Measurements from ENCODE around the gene ITGA11. TPM values are rescaled to one million over a fixed set of nuclear protein-coding genes. Genes with fewer than 3 reads are reported as not detected.

The ITGA11 gene
- total RNA-seq, 2 experiments from 2014 or later, result under 0.01 TPM; not detected in 1

DNA sequence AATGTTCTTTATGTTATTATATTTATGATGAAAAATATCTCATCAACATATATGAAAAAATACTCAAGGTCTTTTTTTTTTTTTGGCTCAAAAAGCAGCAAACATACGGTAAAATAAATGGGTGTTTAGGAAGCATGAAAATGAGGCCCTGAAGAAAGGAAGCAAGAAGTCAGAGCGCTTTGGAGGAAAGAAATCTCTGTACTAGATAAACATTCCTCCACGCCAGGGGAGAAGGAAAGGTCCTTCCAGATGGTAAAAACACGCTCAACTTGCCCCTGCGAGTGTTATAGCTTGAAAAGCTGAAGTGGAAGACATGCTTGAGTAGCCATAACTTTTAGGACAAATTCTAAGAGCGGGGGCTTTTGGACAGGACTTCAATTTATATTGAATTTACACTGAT lies 101.5 kb downstream of the ITGA11 start:
- Histone ChIP-seq H3K9me2 (ENCODE audit: insufficient read depth, low read length) (no peaks in the 10 kb centered on the region), H3K79me2 (ENCODE audit: insufficient read depth, low read depth, low read length) (no peaks in the 10 kb centered on the region), H3K4me1 (ENCODE audit: insufficient read depth, low read length, poor library complexity, severe bottlenecking) (no peaks in the 10 kb centered on the region), H3K36me3 (ENCODE audit: insufficient read depth, low read length) (no peaks in the 10 kb centered on the region), H3K4me3 (ENCODE audit: low read depth, low read length, poor library complexity, severe bottlenecking) (no peak overlapping the region), H4K20me1 (ENCODE audit: insufficient read depth, low read length) (no peaks in the 10 kb centered on the region), H3K27ac (ENCODE audit: low read depth, low read length, poor library complexity, severe bottlenecking) (no peak overlapping the region), H2AFZ (ENCODE audit: low read length) (no peak overlapping the region), H3K4me2 (ENCODE audit: low read length) (no peak overlapping the region), H3K9me3 (ENCODE audit: low read length) (no peaks in the 10 kb centered on the region)
- CTCF ChIA-PET (ENCODE audit: unreplicated experiment), result no interaction called here
- no peak for DNase-seq (ENCODE audit: low spot score)
- no TSS peak for BruUV-seq (replicated peaks)
- intact Hi-C loops (cut with micrococcal nuclease; ENCODE audit: unreplicated experiment), result no loop called here
- TF ChIP-seq EZH2phosphoT487 (IDR thresholded peaks at IDR 0.05; ENCODE audit: borderline replicate concordance, low read depth, low read length), result no peak
- TF ChIP-seq, protein P1, sequence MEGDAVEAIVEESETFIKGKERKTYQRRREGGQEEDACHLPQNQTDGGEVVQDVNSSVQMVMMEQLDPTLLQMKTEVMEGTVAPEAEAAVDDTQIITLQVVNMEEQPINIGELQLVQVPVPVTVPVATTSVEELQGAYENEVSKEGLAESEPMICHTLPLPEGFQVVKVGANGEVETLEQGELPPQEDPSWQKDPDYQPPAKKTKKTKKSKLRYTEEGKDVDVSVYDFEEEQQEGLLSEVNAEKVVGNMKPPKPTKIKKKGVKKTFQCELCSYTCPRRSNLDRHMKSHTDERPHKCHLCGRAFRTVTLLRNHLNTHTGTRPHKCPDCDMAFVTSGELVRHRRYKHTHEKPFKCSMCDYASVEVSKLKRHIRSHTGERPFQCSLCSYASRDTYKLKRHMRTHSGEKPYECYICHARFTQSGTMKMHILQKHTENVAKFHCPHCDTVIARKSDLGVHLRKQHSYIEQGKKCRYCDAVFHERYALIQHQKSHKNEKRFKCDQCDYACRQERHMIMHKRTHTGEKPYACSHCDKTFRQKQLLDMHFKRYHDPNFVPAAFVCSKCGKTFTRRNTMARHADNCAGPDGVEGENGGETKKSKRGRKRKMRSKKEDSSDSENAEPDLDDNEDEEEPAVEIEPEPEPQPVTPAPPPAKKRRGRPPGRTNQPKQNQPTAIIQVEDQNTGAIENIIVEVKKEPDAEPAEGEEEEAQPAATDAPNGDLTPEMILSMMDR (conservative IDR thresholded peaks at IDR 0.05; ENCODE audit: low read length), result no peak
- POLR2A ChIA-PET, result no interaction called here

DNA sequence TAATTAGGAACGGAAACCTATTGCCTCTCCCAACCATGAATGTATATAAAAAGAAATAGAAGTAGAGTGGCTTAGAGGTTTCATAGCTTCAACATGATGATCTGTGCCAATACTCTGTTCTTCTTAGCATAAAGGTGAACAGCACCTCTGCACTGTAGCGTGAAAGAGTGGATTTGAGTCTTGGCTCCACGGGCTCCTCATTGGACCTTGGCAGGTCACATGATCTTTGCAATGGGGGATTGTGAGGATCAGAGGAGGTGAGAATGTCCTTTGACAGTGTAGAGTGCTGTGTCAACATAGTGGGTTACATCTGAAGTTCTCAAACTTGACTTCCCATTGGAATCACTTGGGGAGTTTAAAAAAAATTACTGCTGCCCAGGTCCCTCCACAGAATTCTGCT lies 103.0 kb downstream of the ITGA11 start:
- H3K27ac ChIP-seq (ENCODE audit: low read depth, low read length, poor library complexity, severe bottlenecking), result no peak overlapping the region
- no peaks in the 10 kb centered on the region for H3K36me3 ChIP-seq (ENCODE audit: insufficient read depth, low read length)
- no peak overlapping the region for H3K4me2 ChIP-seq (ENCODE audit: low read length)
- intact Hi-C loops (cut with micrococcal nuclease; ENCODE audit: unreplicated experiment), result no loop called here
- CTCF ChIA-PET (ENCODE audit: unreplicated experiment), result interaction anchor here (0.6 kb wide), 1 partner anchor 48 kb away, joined by 3 read pairs; no protein-coding TSS in a partner anchor
- H3K4me1 ChIP-seq (ENCODE audit: insufficient read depth, low read length, poor library complexity, severe bottlenecking), result no peaks in the 10 kb centered on the region
- no peaks in the 10 kb centered on the region for H3K79me2 ChIP-seq (ENCODE audit: insufficient read depth, low read depth, low read length)
- H3K9me3 ChIP-seq (ENCODE audit: low read length), result no peaks in the 10 kb centered on the region
- no peak for TF ChIP-seq EZH2phosphoT487 (IDR thresholded peaks at IDR 0.05; ENCODE audit: borderline replicate concordance, low read depth, low read length)
- TF ChIP-seq, protein P1 (conservative IDR thresholded peaks at IDR 0.05; ENCODE audit: low read length), result no peak
- H3K9me2 ChIP-seq (ENCODE audit: insufficient read depth, low read length), result no peaks in the 10 kb centered on the region
- DNase-seq (ENCODE audit: low spot score), result no peak
- no peak overlapping the region for H2AFZ ChIP-seq (ENCODE audit: low read length)
- no TSS peak for BruUV-seq (replicated peaks)
- no peaks in the 10 kb centered on the region for H4K20me1 ChIP-seq (ENCODE audit: insufficient read depth, low read length)
- POLR2A ChIA-PET, result interaction anchor here (0.7 kb wide), 1 partner anchor 159 kb away, joined by 3 read pairs; no protein-coding TSS in a partner anchor
- no peak overlapping the region for H3K4me3 ChIP-seq (ENCODE audit: low read depth, low read length, poor library complexity, severe bottlenecking)

DNA sequence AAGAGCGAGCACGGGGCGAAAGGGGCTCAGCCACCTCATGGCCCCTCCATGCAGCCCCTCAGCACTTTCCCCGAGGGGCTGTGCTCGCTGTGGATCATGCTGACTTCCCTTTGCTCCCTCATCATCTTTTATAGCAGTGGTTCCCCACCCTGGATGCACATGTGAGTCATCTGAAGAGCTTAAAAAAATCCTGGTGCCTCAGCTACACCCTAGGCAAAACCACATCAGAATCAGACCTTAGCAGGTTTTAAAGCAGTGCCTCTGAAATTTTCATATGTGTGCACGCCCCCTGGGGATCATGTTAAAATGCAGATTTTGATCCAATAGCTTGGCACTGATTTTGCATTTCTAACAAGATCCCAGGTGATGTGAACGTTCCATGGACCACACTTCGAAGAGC lies 103.5 kb downstream of the ITGA11 start:
- intact Hi-C loops (cut with micrococcal nuclease; ENCODE audit: unreplicated experiment), result no loop called here
- no peak for TF ChIP-seq EZH2phosphoT487 (IDR thresholded peaks at IDR 0.05; ENCODE audit: borderline replicate concordance, low read depth, low read length)
- TF ChIP-seq, protein P1 (conservative IDR thresholded peaks at IDR 0.05; ENCODE audit: low read length), result no peak
- no peak overlapping the region for H2AFZ ChIP-seq (ENCODE audit: low read length)

More for the DNA sequence above, 103.5 kb downstream of the ITGA11 start:
- CTCF ChIA-PET (ENCODE audit: unreplicated experiment), result interaction anchor here (0.6 kb wide), 1 partner anchor 47 kb away, joined by 3 read pairs; no protein-coding TSS in a partner anchor
- H3K9me2 ChIP-seq (ENCODE audit: insufficient read depth, low read length), result no peaks in the 10 kb centered on the region
- POLR2A ChIA-PET, result interaction anchor here (0.7 kb wide), 1 partner anchor 160 kb away, joined by 3 read pairs; no protein-coding TSS in a partner anchor
- no peaks in the 10 kb centered on the region for H3K9me3 ChIP-seq (ENCODE audit: low read length)
- no TSS peak for BruUV-seq (replicated peaks)
- H3K27ac ChIP-seq (ENCODE audit: low read depth, low read length, poor library complexity, severe bottlenecking), result no peak overlapping the region
- H3K4me1 ChIP-seq (ENCODE audit: insufficient read depth, low read length, poor library complexity, severe bottlenecking), result no peaks in the 10 kb centered on the region
- H3K4me2 ChIP-seq (ENCODE audit: low read length), result no peak overlapping the region
- no peaks in the 10 kb centered on the region for H3K36me3 ChIP-seq (ENCODE audit: insufficient read depth, low read length)
- H3K79me2 ChIP-seq (ENCODE audit: insufficient read depth, low read depth, low read length), result no peaks in the 10 kb centered on the region
- H4K20me1 ChIP-seq (ENCODE audit: insufficient read depth, low read length), result no peaks in the 10 kb centered on the region
- H3K4me3 ChIP-seq (ENCODE audit: low read depth, low read length, poor library complexity, severe bottlenecking), result no peak overlapping the region
- DNase-seq (ENCODE audit: low spot score), result no peak
